Caco-2 (cell line): ENCODE data around the gene CRYZL1. TPM values are rescaled to one million over a fixed set of nuclear protein-coding genes. Genes with fewer than 3 reads are reported as not detected.

Source experiments
- BruUV-seq: library from RNA; stranded (reverse); fragments of 400-500 nt; replicated peaks from 2 replicates; lab custom pipeline; 2021; lab: Mats Ljungman, UMichigan
- CTCF ChIA-PET: fragments of 300-600 bp; sonication (Branson Sonifier 250); formaldehyde crosslinking; loops from one replicate; lab custom pipeline; 2022; ENCODE audit warnings: antibody characterized with exemption; lab: Charles Lee
- POLR2A ChIA-PET: fragments of 300-600 bp; sonication (Branson Sonifier 250); formaldehyde crosslinking; loops from one replicate; lab custom pipeline; 2022; ENCODE audit warnings: antibody characterized with exemption; lab: Charles Lee
- DNase-seq, 2 experiments: peaks; one replicate each; pipeline versions ENCODE4 v3.0.0 to v3.0.0-alpha.2; 2020 to 2022
- H3K27me3 ChIP-seq: replicated peaks from 2 replicates; pipeline ENCODE4 v1.6.0; 2011; ENCODE audit warnings: low read length; ENCODE audit not compliant: control insufficient read depth, insufficient read depth
- H3K36me3 ChIP-seq: 2 replicates; pipeline ENCODE4 v1.5.1; 2011; ENCODE audit warnings: low read length; ENCODE audit not compliant: control insufficient read depth, insufficient read depth
- H3K4me1 ChIP-seq: fragments of 250-450 bp; sonication (Bioruptor Pico); 2 replicates; pipeline ENCODE4 v1.5.1; 2020; ENCODE audit warnings: mild to moderate bottlenecking
- H3K4me3 ChIP-seq: 2 replicates; pipeline ENCODE4 v1.5.1; 2011; ENCODE audit warnings: low read depth, mild to moderate bottlenecking, control low read depth, low read length
- H3K9me3 ChIP-seq: fragments of 250-450 bp; sonication (Bioruptor Pico); 2 replicates; pipeline ENCODE4 v1.5.1; 2020; ENCODE audit warnings: mild to moderate bottlenecking, moderate library complexity
- H3K27ac Mint-ChIP-seq: one replicate; pipeline ENCODE4 v1.8.0; 2022; ENCODE audit warnings: mixed read lengths; ENCODE audit not compliant: unreplicated experiment
- H3K27me3 Mint-ChIP-seq: one replicate; pipeline ENCODE4 v1.8.0; 2022; ENCODE audit warnings: mixed read lengths; ENCODE audit not compliant: insufficient read depth, unreplicated experiment
- H3K36me3 Mint-ChIP-seq: one replicate; pipeline ENCODE4 v1.8.0; 2022; ENCODE audit warnings: mild to moderate bottlenecking, mixed read lengths; ENCODE audit not compliant: insufficient read depth, unreplicated experiment
- H3K4me1 Mint-ChIP-seq: one replicate; pipeline ENCODE4 v1.8.0; 2022; ENCODE audit warnings: low read depth, mixed read lengths; ENCODE audit not compliant: unreplicated experiment
- H3K4me3 Mint-ChIP-seq: one replicate; pipeline ENCODE4 v1.8.0; 2022; ENCODE audit warnings: mild to moderate bottlenecking, moderate library complexity, mixed read lengths; ENCODE audit not compliant: unreplicated experiment
- H3K9me3 Mint-ChIP-seq: one replicate; pipeline ENCODE4 v1.8.0; 2022; ENCODE audit warnings: mixed read lengths; ENCODE audit not compliant: unreplicated experiment
- CTCF ChIP-seq, 2 experiments: fragments of 200-600 bp in 1 of 2; IDR thresholded peaks; 1 replicate in 1 of 2; 2 replicates in 1 of 2; pipeline versions ENCODE4 v1.5.1 to v1.8.0; 2011 to 2022; ENCODE audit warnings: antibody characterized with exemption in 1 of 2, control low read depth in 1 of 2, inconsistent platforms in 1 of 2, low read depth in 1 of 2, low read length in 1 of 2, mild to moderate bottlenecking in 1 of 2, moderate library complexity in 1 of 2; ENCODE audit not compliant: insufficient read depth in 1 of 2, severe bottlenecking in 1 of 2, unreplicated experiment in 1 of 2
- intact Hi-C: fragments of 100-400 bp; cut with micrococcal nuclease; formaldehyde crosslinking; loops from one replicate; pipeline ENCODE4 v1.10.0; 2022; ENCODE audit not compliant: unreplicated experiment
- total RNA-seq: library from RNA; stranded (reverse); gene quantifications from 2 replicates; pipeline ENCODE4 v1.2.3, GENCODE V29; 2022

CRYZL1 gene
- total RNA-seq, 1 experiment from 2014 or later = 26.6 TPM

DNA sequence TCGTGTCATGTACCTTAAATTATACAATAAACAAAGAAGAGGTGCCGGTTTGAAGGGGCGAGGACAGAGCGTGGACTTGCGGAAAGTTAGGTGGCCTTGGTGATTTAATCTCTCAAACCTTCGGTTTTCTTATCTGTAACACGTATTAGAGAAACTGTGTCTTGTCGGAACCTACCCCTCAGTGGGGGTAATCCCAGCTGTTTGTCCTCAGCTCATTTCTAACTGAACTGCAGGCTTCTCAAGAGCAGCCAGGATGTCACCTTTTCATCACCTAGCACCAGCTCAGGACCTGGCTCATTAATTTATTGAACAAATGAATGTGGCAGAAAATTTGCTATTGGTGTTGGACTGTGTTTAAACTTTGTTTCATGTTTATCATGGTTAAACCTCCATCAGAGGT is 31.9 kb upstream of the CRYZL1 start:
- no peak for TF ChIP-seq CTCF (IDR thresholded peaks at IDR 0.05; ENCODE audit: insufficient read depth in 1 of 2, low read depth in 1 of 2, low read length in 1 of 2, severe bottlenecking in 1 of 2, unreplicated experiment in 1 of 2)
- CTCF ChIA-PET = no interaction called here
- H3K27ac Mint-ChIP-seq = no peak overlapping the region

GRCh38 chr21:33670076-33670978 is 28.8 kb upstream of the CRYZL1 start:
- POLR2A ChIA-PET = no interaction called here
- Mint-ChIP-seq H3K27ac (no peak overlapping the region), H3K36me3 (peaks cover 12% of the 10 kb centered on the region), H3K4me1 (peaks cover 21% of the 10 kb centered on the region), H3K9me3 (no peaks in the 10 kb centered on the region), H3K27me3 (no peaks in the 10 kb centered on the region), H3K4me3 (no peak overlapping the region)
- no peak for DNase-seq
- no peaks in the 10 kb centered on the region for H3K9me3 ChIP-seq
- peaks cover 18% of the 10 kb centered on the region for H3K4me1 ChIP-seq
- no peaks in the 10 kb centered on the region for H3K27me3 ChIP-seq
- no peak for TF ChIP-seq CTCF (IDR thresholded peaks at IDR 0.05; ENCODE audit: insufficient read depth in 1 of 2, low read depth in 1 of 2, low read length in 1 of 2, severe bottlenecking in 1 of 2, unreplicated experiment in 1 of 2)
- H3K36me3 ChIP-seq = no peaks in the 10 kb centered on the region
- no peak overlapping the region for H3K4me3 ChIP-seq
- CTCF ChIA-PET = interaction anchor here (0.6 kb wide), 1 partner anchor 52 kb away, joined by 3 read pairs; no protein-coding TSS in a partner anchor
- intact Hi-C loops = no loop called here
- BruUV-seq = no TSS peak

More for the DNA sequence above, 31.9 kb upstream of the CRYZL1 start:
- no peaks in the 10 kb centered on the region for H3K9me3 ChIP-seq
- intact Hi-C loops = no loop called here
- peaks cover 24% of the 10 kb centered on the region for H3K4me1 ChIP-seq
- H3K36me3 ChIP-seq = no peaks in the 10 kb centered on the region
- Mint-ChIP-seq H3K36me3 (peaks cover 15% of the 10 kb centered on the region), H3K4me1 (peaks cover 32% of the 10 kb centered on the region), H3K27me3 (no peaks in the 10 kb centered on the region), H3K4me3 (no peak overlapping the region), H3K9me3 (no peaks in the 10 kb centered on the region)
- DNase-seq = no peak
- H3K27me3 ChIP-seq = no peaks in the 10 kb centered on the region
- POLR2A ChIA-PET = no interaction called here
- H3K4me3 ChIP-seq = no peak overlapping the region
- no TSS peak for BruUV-seq

DNA sequence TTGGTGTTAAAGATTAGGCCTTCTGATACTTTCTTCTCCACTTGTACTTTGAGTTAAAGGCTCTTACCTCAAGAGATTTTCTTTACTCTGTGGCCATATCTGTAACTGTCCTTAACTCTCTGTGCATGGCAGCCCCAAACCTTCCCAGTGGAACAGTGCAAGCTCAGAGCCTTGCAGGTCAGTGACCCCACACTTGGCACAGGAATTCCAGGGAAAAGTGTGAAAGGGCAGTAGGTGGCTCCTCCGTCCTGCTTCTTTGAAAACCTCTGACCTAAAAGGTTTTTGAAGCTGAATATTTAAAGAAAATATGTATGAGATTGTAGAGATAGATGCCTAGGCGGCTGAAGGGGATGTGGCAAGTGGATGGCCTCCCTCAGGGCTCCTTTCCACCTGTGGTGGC is 27.1 kb upstream of the CRYZL1 start:
- DNase-seq = no peak
- Histone ChIP-seq H3K9me3 (no peaks in the 10 kb centered on the region), H3K4me1 (peaks cover 7% of the 10 kb centered on the region), H3K27me3 (no peaks in the 10 kb centered on the region), H3K36me3 (no peaks in the 10 kb centered on the region), H3K4me3 (no peak overlapping the region)
- no TSS peak for BruUV-seq
- Mint-ChIP-seq H3K4me3 (no peak overlapping the region), H3K27ac (no peak overlapping the region), H3K27me3 (no peaks in the 10 kb centered on the region), H3K4me1 (peaks cover 15% of the 10 kb centered on the region), H3K9me3 (no peaks in the 10 kb centered on the region), H3K36me3 (peaks cover 20% of the 10 kb centered on the region)
- POLR2A ChIA-PET = no interaction called here
- CTCF ChIA-PET = no interaction called here
- intact Hi-C loops = no loop called here
- no peak for TF ChIP-seq CTCF (IDR thresholded peaks at IDR 0.05; ENCODE audit: insufficient read depth in 1 of 2, low read depth in 1 of 2, low read length in 1 of 2, severe bottlenecking in 1 of 2, unreplicated experiment in 1 of 2)
